A549 (cell line): ENCODE measurements around the gene GSAP. TPM values are rescaled to one million over a fixed set of nuclear protein-coding genes. Genes with fewer than 3 reads are reported as not detected.

ENCODE experiments used
- ATAC-seq, 2 experiments: fragments of 200-7000 bp in 1 of 2; fragments of >200 bp in 1 of 2; cut with Nextera tagmentation in 1 of 2; cut with Tn5 transposase in 1 of 2; 3 replicates each; pipeline versions ENCODE4 v1.8.0 to v1.9.1; 2018 to 2020; ENCODE audit warnings: mild to moderate bottlenecking in 1 of 2, moderate library complexity in 1 of 2
- CTCF ChIA-PET: fragments of 300-600 bp; sonication (Branson Sonifier 250); formaldehyde crosslinking; extraction: SDS; loops from one replicate; lab custom pipeline; 2021; ENCODE audit warnings: antibody characterized with exemption, inconsistent platforms; lab: Yijun Ruan, JAX
- POLR2A ChIA-PET: fragments of 350-600 bp; formaldehyde crosslinking; extraction: SDS; loops from one replicate; lab custom pipeline; 2021; ENCODE audit warnings: antibody characterized with exemption, inconsistent platforms; lab: Yijun Ruan, JAX
- DNase-seq, 2 experiments: peaks; one replicate each; pipeline versions ENCODE4 v3.0.0 to v3.0.0-alpha.2; 2011 to 2016; ENCODE audit warnings: low read depth in 1 of 2, low spot score in 1 of 2
- FAIRE-seq: peaks from 2 replicates; lab custom pipeline; 2011; peaks lifted over from hg19 to GRCh38; lab: Jason Lieb, UNC
- H3K27ac ChIP-seq, 2 experiments: fragments of >200 bp; sonication (Bioruptor Twin); formaldehyde crosslinking; 3 replicates each; pipeline ENCODE4 v1.5.1; 2016 to 2017
- H3K4me1 ChIP-seq: fragments of >200 bp; sonication (Bioruptor Twin); formaldehyde crosslinking; 3 replicates; pipeline ENCODE4 v1.6.1; 2016
- H3K4me2 ChIP-seq: fragments of >200 bp; sonication (Bioruptor Twin); formaldehyde crosslinking; 3 replicates; pipeline ENCODE4 v1.6.1; 2016
- H3K4me3 ChIP-seq: fragments of >200 bp; sonication (Bioruptor Twin); formaldehyde crosslinking; 3 replicates; pipeline ENCODE4 v1.5.1; 2016
- H3K9me3 ChIP-seq: fragments of >200 bp; sonication (Bioruptor Twin); formaldehyde crosslinking; 3 replicates; pipeline ENCODE4 v1.6.1; 2016
- ATOH8 ChIP-seq: fragments of 250-450 bp; sonication (Bioruptor Pico); IDR thresholded peaks from 2 replicates; pipeline ENCODE4 v1.5.0; 2020; ENCODE audit warnings: low read depth, mild to moderate bottlenecking, moderate library complexity
- CTCF ChIP-seq: fragments of >200 bp; sonication (Bioruptor Twin); formaldehyde crosslinking; IDR thresholded peaks from 3 replicates; pipeline ENCODE4 v1.5.1; 2016
- E2F6 ChIP-seq: IDR thresholded peaks from 2 replicates; pipeline ENCODE4 v1.6.1; 2012; ENCODE audit warnings: low read depth, borderline replicate concordance
- ELK1 ChIP-seq: fragments of 150-350 bp; IDR thresholded peaks from 2 replicates; pipeline ENCODE4 v1.6.1; 2014; ENCODE audit warnings: low read depth, mild to moderate bottlenecking, low read length
- ESRRA ChIP-seq: fragments of 150-350 bp; IDR thresholded peaks from 2 replicates; pipeline ENCODE4 v1.6.1; 2014; ENCODE audit warnings: mild to moderate bottlenecking, low read length, borderline replicate concordance
- FOSB ChIP-seq: fragments of 250-450 bp; sonication (Bioruptor Pico); IDR thresholded peaks from 2 replicates; pipeline ENCODE4 v1.5.0; 2020; ENCODE audit warnings: mild to moderate bottlenecking, moderate library complexity
- FOXS1 ChIP-seq: fragments of 250-450 bp; sonication (Bioruptor Pico); IDR thresholded peaks from 2 replicates; pipeline ENCODE4 v1.5.0; 2020; ENCODE audit warnings: mild to moderate bottlenecking, moderate library complexity
- GATA3 ChIP-seq: IDR thresholded peaks from 2 replicates; pipeline ENCODE4 v1.6.1; 2012; ENCODE audit warnings: borderline replicate concordance
- HOXB13 ChIP-seq: fragments of 250-450 bp; sonication (Bioruptor Pico); IDR thresholded peaks from 2 replicates; pipeline ENCODE4 v1.5.0; 2020; ENCODE audit warnings: low read depth, mild to moderate bottlenecking, moderate library complexity
- HOXB5 ChIP-seq: fragments of 250-450 bp; sonication (Bioruptor Pico); IDR thresholded peaks from 2 replicates; pipeline ENCODE4 v1.5.0; 2020; ENCODE audit warnings: mild to moderate bottlenecking, moderate library complexity
- MAFK ChIP-seq: fragments of 450-650 bp; IDR thresholded peaks from 2 replicates; pipeline ENCODE4 v1.6.1; 2014; ENCODE audit not compliant: partially characterized antibody
- MYC ChIP-seq: IDR thresholded peaks from 2 replicates; pipeline ENCODE4 v1.6.1; 2012; ENCODE audit warnings: mild to moderate bottlenecking, inconsistent platforms, low read length, improper control_type of control experiment, borderline replicate concordance
- NFE2L2 ChIP-seq: fragments of 150-350 bp; conservative IDR thresholded peaks from 2 replicates; pipeline ENCODE4 v1.6.1; 2014; ENCODE audit warnings: low read length
- NR3C1 ChIP-seq: fragments of >200 bp; sonication (Bioruptor Twin); formaldehyde crosslinking; IDR thresholded peaks from 3 replicates; pipeline ENCODE4 v1.6.1; 2017
- PHF8 ChIP-seq: fragments of 200-600 bp; sonication (generic); IDR thresholded peaks from 2 replicates; pipeline ENCODE4 v1.6.1; 2016; ENCODE audit warnings: low read depth, mild to moderate bottlenecking, antibody characterized with exemption, moderate library complexity, borderline replicate concordance
- RARB ChIP-seq: fragments of 250-450 bp; sonication (Bioruptor Pico); IDR thresholded peaks from 2 replicates; pipeline ENCODE4 v1.8.0; 2021; ENCODE audit warnings: mild to moderate bottlenecking, moderate library complexity
- RFX5 ChIP-seq: fragments of 450-650 bp; IDR thresholded peaks from 2 replicates; pipeline ENCODE4 v1.7.1; 2014; ENCODE audit warnings: antibody characterized with exemption, mild to moderate bottlenecking, moderate library complexity
- USF2 ChIP-seq: fragments of 450-650 bp; IDR thresholded peaks from 2 replicates; pipeline ENCODE4 v1.6.1; 2014; ENCODE audit warnings: antibody characterized with exemption
- ZNF302 ChIP-seq: fragments of 250-450 bp; sonication (Bioruptor Pico); IDR thresholded peaks from 2 replicates; pipeline ENCODE4 v1.9.0; 2021; ENCODE audit warnings: inconsistent platforms, mild to moderate bottlenecking, moderate library complexity
- ZSCAN20 ChIP-seq: fragments of 250-450 bp; sonication (Bioruptor Pico); IDR thresholded peaks from 2 replicates; pipeline ENCODE4 v1.8.0; 2022; ENCODE audit warnings: mild to moderate bottlenecking, moderate library complexity
- WGBS: methylation state at CpG from one replicate; pipeline ENCODE4 v1.1.6; 2017; ENCODE audit errors: missing lambda C conversion rate; 5-methylcytosine and 5-hydroxymethylcytosine counted together
- polyA plus RNA-seq, 4 experiments: library from polyadenylated mRNA; depleted of rRNA in 3 of 4; stranded (reverse); fragments of >200 nt; fragmentation: RNase III in 1 of 4; extraction: RNeasy Plus Mini Kit Qiagen cat#74134 plus additional on column Dnase treatment in 1 of 4; gene quantifications; 2 replicates in 3 of 4; 3 replicates in 1 of 4; pipeline ENCODE4 v1.2.3, GENCODE V29; 2011 to 2017

The GSAP gene
- polyA plus RNA-seq, 2 of the 4 experiments (the other 2 are of a cell fraction): 4.1 to 18.6 TPM

- WGBS: 68% methylated on average over 2 of the region's 2 CpGs
- TF ChIP-seq ZSCAN20 (CRISPR knock-in tag): no peak
- TF ChIP-seq MAFK: peak; percentile 8
- no peak for TF ChIP-seq PHF8
- H3K4me1 ChIP-seq: no peaks in the 10 kb centered on the region
- FAIRE-seq (no peak), DNase-seq (no peak), ATAC-seq (no peak; a peak in 1 of 6 replicates)
- H3K9me3 ChIP-seq: no peaks in the 10 kb centered on the region
- no peak overlapping the region for H3K4me3 ChIP-seq
- CTCF ChIA-PET: interaction anchor here (0.6 to 2.9 kb wide), 2 partner anchors 12 to 95 kb away, joined by 4 to 26 read pairs; no protein-coding TSS in a partner anchor
- H3K4me2 ChIP-seq: no peak overlapping the region
- POLR2A ChIA-PET: no interaction called here
- H3K27ac ChIP-seq: no peak overlapping the region
These were observed 95.4 kb downstream of the GSAP start for GRCh38 chr7:77320714-77321113.

GRCh38 chr7:77320137-77320536 lies 96.0 kb downstream of the GSAP start:
- CTCF ChIA-PET: interaction anchor here (2.9 kb wide), 1 partner anchor 12 kb away, joined by 26 read pairs; no protein-coding TSS in a partner anchor
- TF ChIP-seq ELK1 (no peak), CTCF (no peak), E2F6 (no peak), FOXS1 (CRISPR knock-in tag) (no peak), ZNF302 (CRISPR knock-in tag) (no peak), NR3C1 (no peak), NFE2L2 (no peak), USF2 (no peak), FOSB (CRISPR knock-in tag) (no peak), MYC (no peak), ESRRA (no peak)
- H3K9me3 ChIP-seq: no peaks in the 10 kb centered on the region
- no peak overlapping the region for H3K4me2 ChIP-seq
- H3K4me1 ChIP-seq: no peaks in the 10 kb centered on the region
- H3K4me3 ChIP-seq: no peak overlapping the region
- FAIRE-seq: no peak
- POLR2A ChIA-PET: no interaction called here
- no peak for ATAC-seq
- WGBS: 99% methylated on average over 4 of the region's 4 CpGs
- no peak for DNase-seq
- no peak overlapping the region for H3K27ac ChIP-seq

- H3K4me1 ChIP-seq: no peaks in the 10 kb centered on the region
- no peaks in the 10 kb centered on the region for H3K9me3 ChIP-seq
- TF ChIP-seq MAFK (no peak), RARB (CRISPR knock-in tag) (no peak), HOXB5 (no peak), GATA3 (no peak), CTCF (no peak), ATOH8 (no peak), HOXB13 (CRISPR knock-in tag) (no peak), RFX5 (no peak)
- TF ChIP-seq, all 56 proteins: peak for 0
- Histone ChIP-seq H3K4me2 (no peak overlapping the region), H3K4me3 (no peak overlapping the region), H3K27ac (no peak overlapping the region)
- 62% methylated on average over 1 of the region's 1 CpG for WGBS
- FAIRE-seq (no peak), DNase-seq (no peak), ATAC-seq (no peak)
- CTCF ChIA-PET: interaction anchor here (0.6 to 1.8 kb wide), 2 partner anchors 11 to 14 kb away, joined by 3 to 5 read pairs; no protein-coding TSS in a partner anchor
- POLR2A ChIA-PET: interaction anchor here (0.5 kb wide), 1 partner anchor 98 kb away, joined by 3 read pairs; the partner anchor contains the start of gene GSAP
These were observed 98.1 kb downstream of the GSAP start for GRCh38 chr7:77318019-77318418.
